Measurements from ENCODE around the gene DVL3. TPM values are rescaled to one million over a fixed set of nuclear protein-coding genes. Genes with fewer than 3 reads are reported as not detected.
A peak's percentile ranks its signal among the peaks of the same experiment; 100 is the strongest.

Gene DVL3
- total and polyA plus RNA-seq, 8 donors, result 62.5 to 106 (median 96.5) TPM

- H3K4me1 ChIP-seq, result peaks cover 12 to 47% of the 10 kb centered on the region in 2 donors
- no peaks in the 10 kb centered on the region for H3K9me3 ChIP-seq
- H3K36me3 ChIP-seq, result peaks cover 11 to 73% of the 10 kb centered on the region in 2 donors
- no peaks in the 10 kb centered on the region for H3K27me3 ChIP-seq
- ATAC-seq, result no peak
- TF ChIP-seq, protein P1, sequence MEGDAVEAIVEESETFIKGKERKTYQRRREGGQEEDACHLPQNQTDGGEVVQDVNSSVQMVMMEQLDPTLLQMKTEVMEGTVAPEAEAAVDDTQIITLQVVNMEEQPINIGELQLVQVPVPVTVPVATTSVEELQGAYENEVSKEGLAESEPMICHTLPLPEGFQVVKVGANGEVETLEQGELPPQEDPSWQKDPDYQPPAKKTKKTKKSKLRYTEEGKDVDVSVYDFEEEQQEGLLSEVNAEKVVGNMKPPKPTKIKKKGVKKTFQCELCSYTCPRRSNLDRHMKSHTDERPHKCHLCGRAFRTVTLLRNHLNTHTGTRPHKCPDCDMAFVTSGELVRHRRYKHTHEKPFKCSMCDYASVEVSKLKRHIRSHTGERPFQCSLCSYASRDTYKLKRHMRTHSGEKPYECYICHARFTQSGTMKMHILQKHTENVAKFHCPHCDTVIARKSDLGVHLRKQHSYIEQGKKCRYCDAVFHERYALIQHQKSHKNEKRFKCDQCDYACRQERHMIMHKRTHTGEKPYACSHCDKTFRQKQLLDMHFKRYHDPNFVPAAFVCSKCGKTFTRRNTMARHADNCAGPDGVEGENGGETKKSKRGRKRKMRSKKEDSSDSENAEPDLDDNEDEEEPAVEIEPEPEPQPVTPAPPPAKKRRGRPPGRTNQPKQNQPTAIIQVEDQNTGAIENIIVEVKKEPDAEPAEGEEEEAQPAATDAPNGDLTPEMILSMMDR (IDR thresholded peaks at IDR 0.05), result no peak
- H3K4me3 ChIP-seq, result no peak overlapping the region
- intact Hi-C loops (cut with DNase I), result no loop called here
- DNase-seq, result no peak
- no peak overlapping the region for H3K27ac ChIP-seq
Measured at GRCh38 chr3:184183679-184184078, 28.5 kb downstream of the DVL3 start.

- no peak for DNase-seq
- Histone ChIP-seq H3K9me3 (no peaks in the 10 kb centered on the region), H3K4me1 (peaks cover 12 to 44% of the 10 kb centered on the region in 2 donors), H3K27ac (peak overlapping the region in 1 of 2 donors; percentile 87), H3K4me3 (peak overlapping the region in 1 of 2 donors; percentile 89), H3K36me3 (peaks cover 11 to 73% of the 10 kb centered on the region in 2 donors), H3K27me3 (no peaks in the 10 kb centered on the region)
- ATAC-seq, result no peak
- TF ChIP-seq, protein P1 (IDR thresholded peaks at IDR 0.05), result no peak
- intact Hi-C loops (cut with DNase I), result no loop called here
Measured at GRCh38 chr3:184184546-184185230, 29.5 kb downstream of the DVL3 start.

- Histone ChIP-seq H3K4me3 (peak overlapping the region; percentile 82 to 89), H3K9me3 (no peaks in the 10 kb centered on the region), H3K36me3 (peaks cover 5 to 73% of the 10 kb centered on the region in 2 donors), H3K27me3 (no peaks in the 10 kb centered on the region), H3K27ac (peak overlapping the region; percentile 75 to 87), H3K4me1 (peaks cover 12 to 36% of the 10 kb centered on the region in 2 donors)
- ATAC-seq, result peak; percentile 99
- TF ChIP-seq, protein P1 (IDR thresholded peaks at IDR 0.05), result no peak
- peak; percentile 99 to 100 (median 100) for DNase-seq
- intact Hi-C loops (cut with DNase I), result no loop called here
Measured at GRCh38 chr3:184185461-184186183, 30.4 kb downstream of the DVL3 start.

DNA sequence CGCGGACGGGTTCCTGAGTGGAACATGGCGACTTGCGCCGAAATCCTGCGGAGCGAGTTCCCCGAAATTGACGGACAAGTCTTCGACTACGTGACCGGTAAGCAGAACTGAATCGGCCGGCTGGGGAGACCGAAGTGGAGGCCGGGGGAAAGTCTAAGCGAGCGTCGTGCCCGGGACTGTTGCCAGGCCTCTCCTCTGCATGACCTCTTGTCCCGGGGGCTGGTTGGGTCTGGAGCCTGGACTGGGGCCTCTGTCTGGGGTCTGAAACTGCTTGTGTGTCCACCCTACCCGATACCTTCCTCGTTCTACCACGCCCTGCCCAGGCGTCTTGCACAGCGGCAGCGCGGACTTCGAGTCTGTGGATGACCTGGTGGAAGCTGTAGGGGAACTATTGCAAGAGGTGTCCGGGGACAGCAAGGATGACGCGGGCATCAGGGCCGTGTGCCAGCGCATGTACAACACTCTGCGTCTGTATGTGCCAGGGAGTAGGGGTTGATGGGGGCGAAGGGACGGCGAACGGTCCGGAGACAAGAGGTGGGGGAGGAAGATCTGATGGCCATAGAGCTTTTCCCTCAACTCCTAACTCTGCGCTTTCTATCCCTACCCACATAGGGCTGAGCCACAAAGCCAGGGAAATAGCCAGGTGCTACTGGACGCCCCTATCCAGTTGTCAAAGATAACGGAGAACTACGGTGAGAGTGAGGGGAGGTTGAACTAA is 31.2 kb downstream of the DVL3 start, which contains the start of gene ABCF3:
TSS of gene ABCF3 (plus strand) at position 16 of the 718 bp plus-strand sequence. CDS start at position 25, 9 bp downstream.
- H3K36me3 ChIP-seq, result peaks cover 5 to 73% of the 10 kb centered on the region in 2 donors
- peak within 1 kb of the TSS; percentile 82 to 89 for H3K4me3 ChIP-seq
- no peaks in the 10 kb centered on the region for H3K9me3 ChIP-seq
- H3K4me1 ChIP-seq, result peaks cover 12 to 35% of the 10 kb centered on the region in 2 donors
- TF ChIP-seq, protein P1 (IDR thresholded peaks at IDR 0.05), result no peak
- intact Hi-C loops (cut with DNase I), result no loop called here
- peak within 1 kb of the TSS; percentile 75 to 87 for H3K27ac ChIP-seq
- no peaks in the 10 kb centered on the region for H3K27me3 ChIP-seq
- DNase-seq (peak in 2 of 4 donors; percentile 36 to 86), ATAC-seq (peak; percentile 35)

Data from left lung (tissue), 10 donors.